GM21447 (cell line): ENCODE results near the gene CFAP65.
A peak's percentile ranks its signal among the peaks of the same experiment; 100 is the strongest.

Experiments
- ATAC-seq: cut with Tn5 transposase; IDR thresholded peaks from one replicate; pipeline ENCODE4 v1.9.1; 2021; ENCODE audit not compliant: unreplicated experiment

Gene CFAP65

GRCh38 chr2:218979846-218980734 lies 61.2 kb downstream of the CFAP65 start:
- ATAC-seq: peak; percentile 91

DNA sequence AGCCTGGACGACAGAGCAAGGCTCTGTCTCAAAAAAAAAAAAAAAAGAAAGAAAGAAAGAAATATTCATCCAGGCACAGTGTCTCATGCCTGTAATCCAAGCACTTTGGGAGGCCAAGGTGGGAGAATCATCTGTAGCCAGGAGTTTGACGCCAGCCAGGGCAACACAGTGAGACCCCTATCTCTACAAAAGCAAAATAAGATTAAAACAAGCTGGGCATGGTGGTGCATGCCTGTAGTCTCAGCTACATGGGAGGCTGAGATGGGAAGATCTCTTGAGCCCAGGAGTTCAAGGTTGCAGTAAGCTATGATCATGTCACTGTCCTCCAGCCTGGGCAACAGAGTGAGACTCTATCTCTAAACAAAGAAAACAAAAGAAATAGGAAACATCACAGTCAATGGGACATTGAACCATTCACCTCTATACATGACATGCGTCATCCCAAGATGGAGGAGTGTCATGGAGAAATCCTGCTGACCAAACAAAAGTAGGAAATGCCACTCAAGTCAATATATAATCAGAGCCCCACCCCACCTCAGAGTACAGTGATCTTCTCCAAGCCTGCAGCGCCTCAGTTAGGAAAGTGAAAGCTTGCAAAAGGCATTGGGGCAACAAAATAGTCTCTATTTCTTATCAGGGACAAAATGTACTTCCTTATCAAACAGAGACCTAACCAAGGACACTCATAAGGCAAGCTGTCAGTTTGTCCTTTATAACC lies 66.1 kb downstream of the CFAP65 start:
- no peak for ATAC-seq

DNA sequence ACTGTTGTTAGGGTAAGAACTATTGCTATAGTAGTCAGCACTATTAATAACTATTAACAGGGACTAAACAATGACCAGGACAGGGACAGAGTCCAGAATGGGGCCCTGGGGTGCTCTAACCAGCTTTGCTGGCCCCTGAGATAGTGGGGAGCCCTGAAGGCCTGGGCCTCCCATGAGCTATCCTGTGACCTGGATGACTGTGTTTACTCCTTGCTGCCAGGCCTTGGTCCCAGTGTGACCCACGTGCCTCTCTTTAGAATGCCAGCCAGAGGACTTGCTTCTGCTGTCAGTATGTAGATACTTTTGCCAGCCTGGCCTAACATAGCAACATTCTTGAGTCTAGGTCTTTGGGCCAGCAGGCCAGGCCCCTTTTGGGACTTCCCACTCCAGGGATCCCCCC lies 70.4 kb downstream of the CFAP65 start:
- ATAC-seq: no peak

DNA sequence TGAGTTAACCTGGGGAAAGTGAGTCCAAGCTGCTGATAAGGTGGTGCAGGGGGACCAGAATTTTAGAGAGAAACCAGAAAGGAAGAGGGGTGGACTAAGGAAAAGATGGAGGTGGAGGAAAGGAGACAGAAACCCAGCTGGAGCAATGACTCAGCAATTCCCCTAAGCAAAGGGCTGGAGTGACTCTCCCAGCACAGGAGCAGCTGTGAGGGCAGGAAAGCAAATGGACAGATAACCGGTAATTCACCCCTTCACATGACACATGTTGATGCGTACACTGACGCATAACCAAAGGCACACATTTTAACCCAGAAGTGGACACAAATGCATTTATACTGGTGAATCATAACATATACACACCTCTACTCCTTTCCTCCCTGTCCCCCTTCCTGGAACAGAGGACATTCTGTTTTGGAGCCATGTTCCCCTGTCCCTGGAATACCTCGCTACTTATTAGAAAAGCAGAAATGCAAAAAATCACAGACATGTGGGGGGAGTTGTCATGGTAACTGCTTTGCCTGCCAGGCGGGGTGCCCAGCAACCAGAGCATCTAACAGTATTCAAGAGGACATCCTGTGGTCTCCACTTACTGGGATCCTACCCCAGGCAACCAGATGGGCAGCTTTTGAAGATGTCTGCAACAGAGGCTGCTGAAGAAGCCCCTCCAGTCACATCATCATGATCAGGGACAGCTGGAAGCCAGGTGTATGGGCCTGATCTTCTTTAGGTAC lies 77.1 kb downstream of the CFAP65 start:
- ATAC-seq: no peak

GRCh38 chr2:218963601-218964000 lies 77.7 kb downstream of the CFAP65 start:
- no peak for ATAC-seq

DNA sequence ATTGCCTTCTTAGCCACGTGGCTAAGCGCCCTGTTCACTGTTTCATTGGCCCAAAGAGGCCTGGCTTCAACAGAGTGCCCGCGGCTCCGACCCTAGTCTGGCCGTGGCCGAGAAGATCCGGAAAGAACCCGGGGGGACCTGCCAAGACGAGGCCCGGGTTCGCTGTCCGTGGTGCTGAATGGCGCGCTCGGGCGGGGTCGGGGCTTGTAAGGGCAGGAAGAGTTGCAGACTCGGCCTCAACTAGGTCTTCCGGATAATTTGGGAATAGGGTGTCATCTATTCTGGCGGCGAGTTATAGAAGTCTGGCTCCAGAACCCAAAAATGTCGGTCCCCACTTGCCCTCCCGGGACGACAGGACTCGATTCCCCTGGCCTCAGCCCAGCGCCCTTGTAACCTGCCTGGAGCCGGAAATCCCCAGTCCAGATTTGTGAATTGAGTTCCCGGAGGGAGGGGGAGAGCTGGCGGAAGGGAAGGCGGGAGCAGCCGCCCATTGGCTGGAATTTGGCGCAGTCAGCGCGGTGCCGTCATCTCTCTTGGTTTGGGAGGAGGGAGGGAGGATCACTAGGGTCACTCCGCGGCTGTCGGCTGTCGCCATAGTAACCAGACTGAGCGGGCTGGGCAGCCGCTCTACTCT lies 78.3 kb downstream of the CFAP65 start:
- no peak for ATAC-seq

DNA sequence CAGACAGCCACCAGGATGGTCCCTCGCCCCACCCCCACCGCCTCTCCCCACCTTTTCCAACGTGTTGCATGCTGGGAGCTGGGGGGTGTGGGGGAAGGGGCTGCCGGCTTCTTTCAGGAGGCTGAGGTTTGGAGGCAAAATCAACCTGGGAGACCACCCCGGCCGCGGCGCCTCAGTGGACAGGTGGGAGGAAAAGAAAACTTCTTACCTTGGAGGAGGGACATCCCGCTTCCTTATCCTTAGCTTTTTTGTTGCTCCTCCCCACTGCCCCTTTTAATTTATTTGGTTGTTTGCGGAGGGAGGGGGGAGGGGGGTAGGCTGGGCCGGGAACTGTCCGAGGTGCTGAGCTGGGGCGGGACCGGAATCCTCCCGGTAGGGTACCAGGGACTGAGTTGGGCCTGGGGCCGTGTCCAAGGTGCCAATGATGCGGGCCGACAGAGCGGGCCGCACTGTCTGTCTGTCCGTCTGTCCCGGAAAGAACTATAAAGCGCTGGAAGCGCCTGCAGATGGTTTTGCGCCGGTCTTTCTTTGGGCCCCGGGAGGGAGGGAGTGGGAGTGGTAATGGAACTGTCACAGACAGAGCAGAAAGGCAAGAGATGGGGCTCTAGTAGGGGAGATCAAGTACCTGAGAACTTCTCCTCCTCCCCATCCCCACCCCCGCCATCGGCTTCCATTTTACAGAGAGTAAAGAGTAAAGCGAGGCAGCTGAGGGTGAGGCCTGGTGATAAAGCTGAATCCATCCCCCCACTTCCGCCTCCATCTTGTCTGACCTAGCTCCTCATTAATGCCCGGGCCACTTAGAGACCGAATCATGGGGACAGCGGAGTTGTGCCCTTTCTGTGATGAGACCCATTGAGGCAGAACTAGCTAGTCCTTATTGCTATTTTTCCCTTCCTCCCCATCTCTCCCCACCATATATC lies 79.4 kb downstream of the CFAP65 start:
- no peak for ATAC-seq

DNA sequence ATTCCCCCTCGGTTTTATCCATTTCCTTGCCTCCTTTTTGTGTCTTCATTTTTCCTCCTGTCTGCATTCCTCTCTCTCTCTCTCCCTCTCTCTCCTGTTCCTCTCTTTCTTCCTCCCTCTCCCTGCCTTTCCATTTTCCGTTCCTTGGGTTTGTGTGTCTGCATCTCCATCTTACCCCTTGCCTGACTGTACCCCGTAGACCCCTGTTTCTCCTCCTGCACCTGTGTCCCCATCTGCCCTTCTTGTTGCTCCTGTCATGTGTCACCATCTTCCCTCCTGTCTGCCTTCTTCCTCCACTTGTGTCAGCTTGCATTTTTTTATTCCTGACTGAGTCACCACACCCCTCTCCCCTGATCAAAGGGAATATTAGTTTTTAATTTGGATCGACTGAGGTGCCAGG lies 80.1 kb downstream of the CFAP65 start:
- no peak for ATAC-seq

DNA sequence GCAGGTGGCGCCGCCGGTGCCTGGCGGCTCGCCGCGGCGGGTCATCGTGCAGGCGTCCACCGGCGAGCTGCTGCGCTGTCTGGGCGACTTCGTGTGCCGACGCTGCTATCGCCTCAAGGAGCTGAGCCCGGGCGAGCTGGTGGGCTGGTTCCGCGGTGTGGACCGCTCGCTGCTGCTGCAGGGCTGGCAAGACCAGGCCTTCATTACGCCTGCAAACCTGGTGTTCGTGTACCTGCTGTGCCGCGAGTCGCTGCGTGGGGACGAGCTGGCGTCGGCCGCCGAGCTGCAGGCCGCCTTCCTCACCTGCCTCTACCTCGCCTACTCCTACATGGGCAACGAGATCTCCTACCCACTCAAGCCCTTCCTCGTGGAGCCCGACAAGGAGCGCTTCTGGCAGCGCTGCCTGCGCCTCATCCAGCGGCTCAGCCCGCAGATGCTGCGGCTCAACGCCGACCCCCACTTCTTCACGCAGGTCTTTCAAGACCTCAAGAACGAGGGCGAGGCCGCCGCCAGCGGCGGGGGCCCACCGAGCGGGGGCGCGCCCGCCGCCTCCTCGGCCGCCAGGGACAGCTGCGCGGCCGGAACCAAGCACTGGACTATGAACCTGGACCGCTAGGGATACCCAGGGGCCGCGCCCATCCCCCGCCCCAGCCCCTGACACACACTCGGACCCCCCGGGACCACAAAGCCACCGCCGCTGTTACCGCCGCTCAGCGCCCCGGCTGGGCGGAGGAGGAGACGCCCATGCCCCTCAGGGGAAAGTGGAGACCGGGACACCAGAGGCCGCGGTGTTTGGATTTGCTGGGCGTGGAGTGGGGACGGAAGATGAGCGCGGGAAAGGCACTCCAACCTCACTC lies 80.8 kb downstream of the CFAP65 start:
- ATAC-seq: no peak

DNA sequence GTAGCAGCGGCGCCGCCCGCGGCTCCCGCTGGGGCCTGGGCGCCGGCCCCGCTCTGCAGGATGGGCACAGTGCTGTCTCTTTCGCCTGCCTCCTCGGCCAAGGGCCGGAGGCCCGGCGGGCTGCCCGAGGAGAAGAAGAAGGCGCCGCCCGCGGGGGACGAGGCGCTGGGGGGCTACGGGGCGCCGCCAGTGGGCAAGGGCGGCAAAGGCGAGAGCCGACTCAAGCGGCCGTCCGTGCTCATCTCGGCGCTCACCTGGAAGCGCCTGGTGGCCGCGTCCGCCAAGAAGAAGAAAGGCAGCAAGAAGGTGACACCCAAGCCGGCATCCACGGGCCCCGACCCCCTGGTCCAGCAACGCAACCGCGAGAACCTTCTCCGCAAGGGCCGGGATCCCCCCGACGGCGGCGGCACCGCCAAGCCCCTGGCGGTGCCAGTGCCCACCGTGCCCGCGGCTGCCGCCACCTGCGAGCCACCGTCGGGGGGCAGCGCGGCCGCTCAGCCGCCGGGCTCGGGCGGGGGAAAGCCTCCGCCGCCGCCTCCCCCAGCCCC lies 81.5 kb downstream of the CFAP65 start:
- ATAC-seq: no peak

DNA sequence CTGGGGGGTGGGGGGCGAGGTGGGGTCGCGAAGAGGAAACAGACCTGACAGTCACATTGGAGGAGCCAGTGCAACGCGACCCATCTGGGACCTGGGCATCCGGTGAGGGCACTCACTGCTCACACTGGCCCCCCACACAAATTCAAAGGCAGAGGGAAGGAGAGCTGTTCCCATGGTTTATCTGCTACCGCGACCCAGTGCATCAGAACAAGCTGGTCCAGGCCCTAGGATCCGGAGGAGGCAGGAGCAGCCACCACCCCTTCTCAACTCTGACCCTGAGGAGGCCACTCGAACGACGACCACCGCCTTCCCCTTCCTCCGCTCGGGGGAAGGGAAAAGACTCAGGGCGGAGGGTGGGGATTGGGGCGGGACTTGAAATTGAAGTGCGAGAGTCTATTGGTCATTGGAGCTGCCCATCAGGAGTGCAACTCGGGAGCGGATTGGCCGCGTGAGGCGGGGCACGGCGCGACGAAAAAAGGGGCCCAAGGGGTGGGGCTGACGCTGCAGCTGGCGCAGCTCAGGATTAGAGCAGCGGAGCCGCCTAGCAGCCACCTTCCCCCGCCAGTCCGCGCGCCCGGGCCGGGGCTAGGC lies 82.1 kb downstream of the CFAP65 start, which contains the start of gene CDK5R2:
CDK5R2 (plus strand) TSS at position 526 of the 591 bp plus-strand sequence. CDS start 155 bp downstream, outside the sequence.
- ATAC-seq: peak; percentile 96

GRCh38 chr2:218958276-218958675 lies 83.0 kb downstream of the CFAP65 start:
- ATAC-seq: no peak

DNA sequence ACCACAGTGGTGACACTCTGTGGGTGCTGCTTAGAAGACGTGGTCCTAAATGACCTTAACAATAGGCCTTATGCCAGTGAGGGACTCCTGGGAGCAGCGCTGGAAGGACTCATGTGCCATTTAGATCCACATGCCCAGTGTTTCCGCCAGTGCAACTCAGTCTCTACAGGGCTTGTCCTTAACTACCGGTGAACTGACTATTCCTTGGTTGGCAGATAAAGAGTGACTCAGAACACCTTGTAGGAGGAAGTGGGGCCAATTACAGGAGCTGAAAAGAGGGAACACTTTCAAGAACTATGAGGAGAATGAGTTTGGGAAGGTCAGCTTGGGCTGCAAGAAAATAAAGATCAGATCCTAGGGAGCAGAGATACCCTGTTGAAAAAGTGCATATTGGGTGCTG lies 83.6 kb downstream of the CFAP65 start:
- ATAC-seq: no peak

GRCh38 chr2:218956039-218956438 lies 85.3 kb downstream of the CFAP65 start:
- no peak for ATAC-seq

DNA sequence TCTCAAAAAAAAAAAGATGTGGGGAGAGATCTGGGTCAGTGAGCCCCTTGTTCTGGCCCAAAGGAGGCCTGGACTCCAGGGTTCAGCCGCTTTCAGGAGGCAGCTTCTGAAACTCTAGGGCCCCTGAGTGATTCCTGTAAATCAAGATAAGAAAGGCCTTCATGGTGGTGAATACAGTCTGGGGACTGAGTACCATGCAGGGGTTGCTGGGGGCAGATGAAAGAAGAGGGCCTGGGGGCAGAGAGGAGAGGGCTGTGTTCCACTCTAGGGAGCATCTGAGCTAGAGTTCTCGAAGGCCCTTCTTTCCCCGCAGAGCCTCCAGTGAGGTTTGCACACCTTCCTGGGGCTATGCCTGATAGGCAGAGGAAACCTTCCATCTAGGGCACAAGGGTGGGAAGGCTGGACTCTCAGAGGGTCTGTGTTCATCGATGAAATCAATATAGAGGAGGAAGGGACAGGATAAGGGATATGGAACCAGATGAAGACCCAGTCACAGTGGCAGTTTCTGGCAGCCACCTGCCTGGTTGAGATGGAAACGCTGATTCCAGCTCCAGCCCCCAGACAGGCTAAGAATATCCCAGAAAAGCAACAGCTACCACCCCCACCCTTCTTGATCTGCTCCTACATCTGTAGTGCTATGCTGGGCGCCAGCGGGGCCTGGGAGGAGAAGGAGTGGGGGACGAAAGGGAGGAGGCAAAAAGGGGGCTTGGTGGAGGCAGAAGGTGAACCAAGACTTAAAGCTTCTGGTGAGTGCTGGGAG lies 86.6 kb downstream of the CFAP65 start:
- no peak for ATAC-seq

GRCh38 chr2:218953366-218953954 lies 87.9 kb downstream of the CFAP65 start:
- ATAC-seq: no peak
